ENCODE measurements around the gene TTPAL. TPM values are rescaled to one million over a fixed set of nuclear protein-coding genes. Genes with fewer than 3 reads are reported as not detected.
A peak's percentile ranks its signal among the peaks of the same experiment; 100 is the strongest.
"Not testable (repeated sequence)": the region's sequence is repeated elsewhere in the genome, so short reads cannot be mapped to it uniquely, and the experiment has no call there.

The TTPAL gene
- total RNA-seq, 4 donors from 2014 or later: 6.0 to 30.5 (median 8.9) TPM

DNA sequence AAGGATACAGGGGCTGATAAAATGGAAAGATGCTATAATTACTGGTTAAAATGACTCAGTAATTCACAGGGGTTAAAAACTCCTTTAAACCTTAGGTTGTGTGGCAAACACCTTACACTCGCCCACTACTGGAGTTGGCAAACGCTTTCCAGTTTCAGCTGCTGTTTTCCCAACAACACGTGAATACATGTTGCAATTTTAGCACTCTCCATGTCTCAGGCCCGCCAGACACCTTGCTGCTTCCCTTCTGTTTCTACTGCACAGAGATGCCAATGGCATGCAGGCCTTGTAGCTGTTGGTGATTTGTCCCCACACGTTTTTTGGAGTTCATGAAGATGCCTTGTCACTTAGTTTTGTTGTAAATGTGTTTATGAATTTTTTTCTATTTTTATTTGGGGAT is 5.3 kb upstream of the TTPAL start:
- H3K27me3 ChIP-seq: no peaks in the 10 kb centered on the region
- TF ChIP-seq, protein P1, sequence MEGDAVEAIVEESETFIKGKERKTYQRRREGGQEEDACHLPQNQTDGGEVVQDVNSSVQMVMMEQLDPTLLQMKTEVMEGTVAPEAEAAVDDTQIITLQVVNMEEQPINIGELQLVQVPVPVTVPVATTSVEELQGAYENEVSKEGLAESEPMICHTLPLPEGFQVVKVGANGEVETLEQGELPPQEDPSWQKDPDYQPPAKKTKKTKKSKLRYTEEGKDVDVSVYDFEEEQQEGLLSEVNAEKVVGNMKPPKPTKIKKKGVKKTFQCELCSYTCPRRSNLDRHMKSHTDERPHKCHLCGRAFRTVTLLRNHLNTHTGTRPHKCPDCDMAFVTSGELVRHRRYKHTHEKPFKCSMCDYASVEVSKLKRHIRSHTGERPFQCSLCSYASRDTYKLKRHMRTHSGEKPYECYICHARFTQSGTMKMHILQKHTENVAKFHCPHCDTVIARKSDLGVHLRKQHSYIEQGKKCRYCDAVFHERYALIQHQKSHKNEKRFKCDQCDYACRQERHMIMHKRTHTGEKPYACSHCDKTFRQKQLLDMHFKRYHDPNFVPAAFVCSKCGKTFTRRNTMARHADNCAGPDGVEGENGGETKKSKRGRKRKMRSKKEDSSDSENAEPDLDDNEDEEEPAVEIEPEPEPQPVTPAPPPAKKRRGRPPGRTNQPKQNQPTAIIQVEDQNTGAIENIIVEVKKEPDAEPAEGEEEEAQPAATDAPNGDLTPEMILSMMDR (IDR thresholded peaks at IDR 0.05): no peak
- no peak overlapping the region for H3K4me3 ChIP-seq
- no peaks in the 10 kb centered on the region for H3K36me3 ChIP-seq
- no peak overlapping the region for H3K27ac ChIP-seq
- H3K9me3 ChIP-seq: no peaks in the 10 kb centered on the region
- no peaks in the 10 kb centered on the region for H3K4me1 ChIP-seq
- no peak for DNase-seq

DNA sequence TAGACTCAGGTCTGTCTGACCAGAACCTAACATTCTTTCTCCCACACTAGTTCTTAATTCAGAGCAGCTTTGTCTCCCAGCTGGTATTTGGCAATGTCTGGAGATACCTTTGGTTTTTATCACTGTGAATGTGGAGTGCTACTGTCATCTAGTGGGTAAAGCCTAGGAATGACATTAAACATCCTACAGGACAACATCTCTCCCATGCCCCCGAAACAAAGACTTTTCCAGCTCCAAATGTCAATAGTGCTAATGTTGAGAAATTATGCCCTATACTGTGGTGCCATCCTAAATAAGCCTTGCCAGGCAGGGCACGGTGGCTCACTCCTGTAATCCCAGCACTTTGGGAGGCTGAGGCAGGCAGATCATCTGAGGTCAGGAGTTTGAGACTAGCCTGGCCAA is 4.2 kb upstream of the TTPAL start:
- H3K4me3 ChIP-seq: no peak overlapping the region
- no peak for DNase-seq
- no peak for TF ChIP-seq POLR2A (IDR thresholded peaks at IDR 0.05)
- TF ChIP-seq, protein P1 (IDR thresholded peaks at IDR 0.05): peak in 4 of 6 experiments; percentile 22 to 96 (median 88)
- no peaks in the 10 kb centered on the region for H3K36me3 ChIP-seq
- H3K27ac ChIP-seq: no peak overlapping the region
- no peaks in the 10 kb centered on the region for H3K9me3 ChIP-seq
- peaks cover 0 to 4% (median 1%) of the 10 kb centered on the region in 4 donors for H3K4me1 ChIP-seq
- H3K27me3 ChIP-seq: no peaks in the 10 kb centered on the region

DNA sequence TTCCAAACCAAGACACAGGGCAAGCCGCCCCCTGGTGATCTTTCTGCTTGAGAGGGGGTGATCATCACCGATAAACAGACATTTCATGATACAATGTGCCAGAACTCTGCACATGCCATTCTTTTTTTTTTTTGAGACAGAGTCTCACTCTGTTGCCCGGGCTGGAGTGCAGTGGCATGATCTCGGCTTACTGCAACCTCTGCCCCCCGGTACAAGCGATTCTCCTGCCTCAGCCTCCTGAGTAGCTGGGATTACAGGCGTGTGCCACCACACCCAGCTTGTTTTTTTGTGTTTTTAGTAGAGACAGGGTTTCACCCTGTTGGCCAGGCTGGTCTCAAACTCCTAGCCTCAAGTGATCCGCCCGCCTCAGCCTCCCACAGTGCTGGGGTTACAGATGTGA is 3.4 kb upstream of the TTPAL start:
- H3K9me3 ChIP-seq, H3K36me3 ChIP-seq, H3K4me3 ChIP-seq, DNase-seq, H3K4me1 ChIP-seq, H3K27ac ChIP-seq, H3K27me3 ChIP-seq: not testable (repeated sequence)

DNA sequence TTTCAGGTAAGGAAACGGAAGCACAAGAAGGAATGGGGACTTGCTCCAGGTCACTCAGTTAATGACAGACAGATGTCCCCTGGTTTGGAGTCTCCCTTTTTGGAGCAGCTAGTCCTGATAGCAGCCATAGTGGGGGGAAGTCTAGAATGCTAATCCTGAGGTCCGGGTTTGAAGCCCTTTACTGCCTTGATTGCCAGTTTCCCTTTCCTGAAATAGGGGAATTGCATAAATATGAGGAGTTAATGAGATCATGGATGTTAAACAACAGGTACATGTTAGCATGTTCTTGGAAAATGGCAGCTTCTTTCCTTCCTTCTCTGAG is 341 bp upstream of the TTPAL start:
- no peaks in the 10 kb centered on the region for H3K27me3 ChIP-seq
- no peak for DNase-seq
- no peak for TF ChIP-seq POLR2A (IDR thresholded peaks at IDR 0.05)
- TF ChIP-seq, protein P1 (IDR thresholded peaks at IDR 0.05): no peak
- H3K4me1 ChIP-seq: peaks cover 0 to 5% (median 2%) of the 10 kb centered on the region in 4 donors
- no peaks in the 10 kb centered on the region for H3K9me3 ChIP-seq
- peak overlapping the region; percentile 64 to 88 (median 70) for H3K4me3 ChIP-seq
- H3K36me3 ChIP-seq: peaks cover 0 to 6% (median 0%) of the 10 kb centered on the region in 3 donors
- H3K27ac ChIP-seq: peak overlapping the region; percentile 82 to 97 (median 86)

DNA sequence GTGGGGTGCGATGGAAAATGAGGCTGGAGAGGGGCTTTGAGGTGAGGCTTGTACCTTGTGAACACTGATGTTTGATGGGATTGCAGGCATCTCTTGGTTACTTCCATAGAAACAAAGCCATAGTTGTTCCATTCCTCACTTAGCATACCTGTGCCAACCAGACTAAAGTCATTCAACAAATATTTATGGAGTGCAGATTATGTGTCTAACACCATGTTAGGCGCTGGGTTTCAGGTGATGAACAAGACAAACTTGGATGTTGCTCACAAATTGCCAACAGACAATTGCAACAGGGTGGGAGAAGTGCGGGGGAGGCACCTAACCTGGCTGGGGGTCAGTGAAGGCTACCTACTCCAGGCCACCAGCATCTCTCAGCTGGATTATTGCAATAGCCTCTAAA is 1.5 kb downstream of the TTPAL start:
- Histone ChIP-seq H3K4me1 (peaks cover 0 to 5% (median 2%) of the 10 kb centered on the region in 4 donors), H3K36me3 (peaks cover 0 to 19% (median 0%) of the 10 kb centered on the region in 3 donors), H3K27ac (no peak overlapping the region), H3K4me3 (no peak overlapping the region), H3K27me3 (no peaks in the 10 kb centered on the region), H3K9me3 (no peaks in the 10 kb centered on the region)
- no peak for DNase-seq
- TF ChIP-seq, protein P1 (IDR thresholded peaks at IDR 0.05): no peak
- no peak for TF ChIP-seq POLR2A (IDR thresholded peaks at IDR 0.05)

DNA sequence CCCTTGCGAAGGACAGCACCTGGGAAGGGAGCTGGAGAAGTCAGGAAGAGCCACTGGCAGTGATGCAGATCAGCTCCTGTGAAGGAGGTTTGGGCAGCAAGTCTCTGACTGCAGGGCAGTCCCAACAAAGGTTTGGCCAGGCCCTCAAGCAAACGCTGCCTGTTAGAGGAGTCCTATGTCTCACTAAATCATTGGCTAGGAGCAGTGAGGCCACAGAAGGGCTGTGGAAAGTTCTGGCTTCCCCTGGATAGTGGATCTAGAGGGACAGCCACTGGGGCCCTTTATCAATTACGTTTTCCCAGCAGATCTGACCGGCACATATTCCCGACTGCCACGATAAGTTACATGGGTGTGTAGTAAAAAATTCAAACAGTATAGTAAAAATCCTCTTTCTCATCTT is 2.5 kb downstream of the TTPAL start:
- Histone ChIP-seq H3K36me3 (peaks cover 0 to 26% (median 0%) of the 10 kb centered on the region in 3 donors), H3K4me3 (no peak overlapping the region), H3K4me1 (peaks cover 0 to 5% (median 2%) of the 10 kb centered on the region in 4 donors), H3K27me3 (no peaks in the 10 kb centered on the region), H3K27ac (no peak overlapping the region), H3K9me3 (no peaks in the 10 kb centered on the region)
- DNase-seq: no peak
- TF ChIP-seq POLR2A (IDR thresholded peaks at IDR 0.05): no peak
- TF ChIP-seq, protein P1 (IDR thresholded peaks at IDR 0.05): no peak
